GM19372 (cell line): ENCODE results near the gene BLZF1.
"Not testable (repeated sequence)": the region's sequence is repeated elsewhere in the genome, so short reads cannot be mapped to it uniquely, and the experiment has no call there.

Source experiments
- ATAC-seq: cut with Tn5 transposase; IDR thresholded peaks from one replicate; pipeline ENCODE4 v1.9.1; 2021; ENCODE audit warnings: mild to moderate bottlenecking, low read depth, moderate library complexity; ENCODE audit not compliant: unreplicated experiment

BLZF1 gene

GRCh38 chr1:169367686-169368405, at the start of gene BLZF1, which contains the start of gene NME7:
TSS of gene BLZF1 (plus strand) at chr1:169368195. CDS start at chr1:169369523, 1,328 bp downstream.
TSS of gene NME7 (minus strand) at chr1:169367797. CDS start at chr1:169367710, 87 bp downstream.
- ATAC-seq = peak; percentile 93

GRCh38 chr1:169318536-169319244, 49.3 kb upstream of the BLZF1 start:
- ATAC-seq = no peak

GRCh38 chr1:169321539-169321938, 46.5 kb upstream of the BLZF1 start:
- ATAC-seq = no peak

- no peak for ATAC-seq
Observed at GRCh38 chr1:169322138-169322537, 45.9 kb upstream of the BLZF1 start.

GRCh38 chr1:169325117-169325516, 42.9 kb upstream of the BLZF1 start:
- no peak for ATAC-seq

- ATAC-seq = peak; percentile 35
Observed at GRCh38 chr1:169326261-169326955, 41.6 kb upstream of the BLZF1 start.

GRCh38 chr1:169326956-169327268, 41.1 kb upstream of the BLZF1 start:
- ATAC-seq = peak; percentile 92

- ATAC-seq = no peak
Observed at GRCh38 chr1:169327875-169328274, 40.1 kb upstream of the BLZF1 start.

GRCh38 chr1:169329383-169329782, 38.6 kb upstream of the BLZF1 start:
- ATAC-seq = no peak

GRCh38 chr1:169330927-169331326, 37.1 kb upstream of the BLZF1 start:
- ATAC-seq = no peak

GRCh38 chr1:169334727-169335126, 33.3 kb upstream of the BLZF1 start:
- ATAC-seq = not testable (repeated sequence)

GRCh38 chr1:169336947-169337715, 30.9 kb upstream of the BLZF1 start:
- ATAC-seq = not testable (repeated sequence)

GRCh38 chr1:169338617-169339016, 29.4 kb upstream of the BLZF1 start:
- ATAC-seq = no peak

- no peak for ATAC-seq
Observed at GRCh38 chr1:169339773-169340172, 28.2 kb upstream of the BLZF1 start.

- ATAC-seq = no peak
Observed at GRCh38 chr1:169340882-169341281, 27.1 kb upstream of the BLZF1 start.

GRCh38 chr1:169342096-169342495, 25.9 kb upstream of the BLZF1 start:
- not testable (repeated sequence) for ATAC-seq

- no peak for ATAC-seq
Observed at GRCh38 chr1:169345511-169345910, 22.5 kb upstream of the BLZF1 start.

- no peak for ATAC-seq
Observed at GRCh38 chr1:169346036-169346589, 21.9 kb upstream of the BLZF1 start.

GRCh38 chr1:169347688-169348382, 20.2 kb upstream of the BLZF1 start:
- ATAC-seq = no peak
